ENCODE results near the gene MINDY1. TPM values are rescaled to one million over a fixed set of nuclear protein-coding genes. Genes with fewer than 3 reads are reported as not detected.
A peak's percentile ranks its signal among the peaks of the same experiment; 100 is the strongest.

MINDY1 gene
- total RNA-seq, 2 experiments from 2014 or later = 9.4 to 11.6 TPM

GRCh38 chr1:150981177-150981804 is 25.4 kb downstream of the MINDY1 start:
- no peak overlapping the region for H3K27ac Mint-ChIP-seq
- no peaks in the 10 kb centered on the region for H3K27me3 Mint-ChIP-seq
- peaks cover 21% of the 10 kb centered on the region for H3K4me1 Mint-ChIP-seq
- no peaks in the 10 kb centered on the region for H3K9me3 Mint-ChIP-seq
- no peak overlapping the region for H3K4me3 Mint-ChIP-seq
- no peaks in the 10 kb centered on the region for H3K36me3 Mint-ChIP-seq
- no peak for DNase-seq

GRCh38 chr1:150979092-150980056 is 27.3 kb downstream of the MINDY1 start:
- Mint-ChIP-seq H3K4me1 (peaks cover 30% of the 10 kb centered on the region), H3K4me3 (peak overlapping the region; percentile 50), H3K27me3 (no peaks in the 10 kb centered on the region), H3K9me3 (no peaks in the 10 kb centered on the region), H3K27ac (peak overlapping the region; percentile 68), H3K36me3 (no peaks in the 10 kb centered on the region)
- peak; percentile 84 for DNase-seq

- H3K36me3 Mint-ChIP-seq = peaks cover 15% of the 10 kb centered on the region
- H3K9me3 Mint-ChIP-seq = no peaks in the 10 kb centered on the region
- peaks cover 42% of the 10 kb centered on the region for H3K4me1 Mint-ChIP-seq
- H3K4me3 Mint-ChIP-seq = peak overlapping the region; percentile 80
- peak; percentile 70 for DNase-seq
- peak overlapping the region; percentile 78 for H3K27ac Mint-ChIP-seq
- no peaks in the 10 kb centered on the region for H3K27me3 Mint-ChIP-seq
These were observed 29.6 kb downstream of the MINDY1 start for GRCh38 chr1:150976879-150977694.

GRCh38 chr1:150976401-150976821 is 30.3 kb downstream of the MINDY1 start:
- Mint-ChIP-seq H3K27me3 (no peaks in the 10 kb centered on the region), H3K36me3 (peaks cover 18% of the 10 kb centered on the region), H3K4me1 (peaks cover 49% of the 10 kb centered on the region), H3K4me3 (peak overlapping the region; percentile 80), H3K9me3 (no peaks in the 10 kb centered on the region), H3K27ac (peak overlapping the region; percentile 78)
- DNase-seq = no peak

- peak; percentile 80 for DNase-seq
- H3K9me3 Mint-ChIP-seq = no peaks in the 10 kb centered on the region
These were observed 31.9 kb downstream of the MINDY1 start, which contains the start of gene CERS2 for GRCh38 chr1:150974580-150975478. CERS2 (minus strand) TSS chr1:150974835; CDS start chr1:150969090, 5,745 bp downstream.

GRCh38 chr1:150973836-150974579 is 32.7 kb downstream of the MINDY1 start:
- peak overlapping the region; percentile 89 for H3K27ac Mint-ChIP-seq
- peak; percentile 54 for DNase-seq
- H3K4me1 Mint-ChIP-seq = peaks cover 59% of the 10 kb centered on the region
- peaks cover 23% of the 10 kb centered on the region for H3K36me3 Mint-ChIP-seq
- no peaks in the 10 kb centered on the region for H3K27me3 Mint-ChIP-seq
- H3K9me3 Mint-ChIP-seq = no peaks in the 10 kb centered on the region
- peak overlapping the region; percentile 92 for H3K4me3 Mint-ChIP-seq

More at GRCh38 chr1:150974580-150975478, 31.9 kb downstream of the MINDY1 start, which contains the start of gene CERS2:
- Mint-ChIP-seq H3K27me3 (no peaks in the 10 kb centered on the region), H3K4me3 (peak within 1 kb of the TSS; percentile 92), H3K36me3 (peaks cover 23% of the 10 kb centered on the region), H3K4me1 (peaks cover 62% of the 10 kb centered on the region), H3K27ac (peak within 1 kb of the TSS; percentile 89)

GRCh38 chr1:150973258-150973835 is 33.4 kb downstream of the MINDY1 start:
- peak overlapping the region; percentile 92 for H3K4me3 Mint-ChIP-seq
- peaks cover 27% of the 10 kb centered on the region for H3K36me3 Mint-ChIP-seq
- H3K27me3 Mint-ChIP-seq = no peaks in the 10 kb centered on the region
- peaks cover 58% of the 10 kb centered on the region for H3K4me1 Mint-ChIP-seq
- DNase-seq = peak; percentile 37
- H3K9me3 Mint-ChIP-seq = no peaks in the 10 kb centered on the region
- peak overlapping the region; percentile 89 for H3K27ac Mint-ChIP-seq

GRCh38 chr1:150972417-150972940 is 34.2 kb downstream of the MINDY1 start:
- Mint-ChIP-seq H3K27ac (peak overlapping the region; percentile 89), H3K36me3 (peaks cover 34% of the 10 kb centered on the region), H3K4me1 (peaks cover 56% of the 10 kb centered on the region)

GRCh38 chr1:150971583-150972416 is 34.9 kb downstream of the MINDY1 start:
- H3K36me3 Mint-ChIP-seq = peaks cover 35% of the 10 kb centered on the region
- DNase-seq = peak; percentile 34
- H3K4me3 Mint-ChIP-seq = peak overlapping the region; percentile 92
- no peaks in the 10 kb centered on the region for H3K9me3 Mint-ChIP-seq
- peak overlapping the region; percentile 89 for H3K27ac Mint-ChIP-seq
- no peaks in the 10 kb centered on the region for H3K27me3 Mint-ChIP-seq
- H3K4me1 Mint-ChIP-seq = peaks cover 49% of the 10 kb centered on the region

More at GRCh38 chr1:150972417-150972940, 34.2 kb downstream of the MINDY1 start:
- Mint-ChIP-seq H3K9me3 (no peaks in the 10 kb centered on the region), H3K27me3 (no peaks in the 10 kb centered on the region), H3K4me3 (peak overlapping the region; percentile 92)
- no peak for DNase-seq

- peak overlapping the region; percentile 20 for H3K4me3 Mint-ChIP-seq
- no peak for DNase-seq
- peaks cover 40% of the 10 kb centered on the region for H3K36me3 Mint-ChIP-seq
- peak overlapping the region; percentile 89 for H3K27ac Mint-ChIP-seq
- no peaks in the 10 kb centered on the region for H3K27me3 Mint-ChIP-seq
- no peaks in the 10 kb centered on the region for H3K9me3 Mint-ChIP-seq
- peaks cover 43% of the 10 kb centered on the region for H3K4me1 Mint-ChIP-seq
These were observed 35.7 kb downstream of the MINDY1 start for GRCh38 chr1:150970808-150971582.

- no peak for DNase-seq
- no peak overlapping the region for H3K4me3 Mint-ChIP-seq
- H3K27ac Mint-ChIP-seq = peak overlapping the region; percentile 27
- H3K36me3 Mint-ChIP-seq = peaks cover 43% of the 10 kb centered on the region
- H3K9me3 Mint-ChIP-seq = no peaks in the 10 kb centered on the region
- H3K27me3 Mint-ChIP-seq = no peaks in the 10 kb centered on the region
- H3K4me1 Mint-ChIP-seq = peaks cover 37% of the 10 kb centered on the region
These were observed 37.1 kb downstream of the MINDY1 start for GRCh38 chr1:150969626-150970025.

All from activated naive CD8-positive, alpha-beta T cell treated with anti-CD3 and anti-CD28 coated beads for 36 hours (primary cell).